Astrocyte (in vitro differentiated cells and primary cell): Measurements from ENCODE around the gene CA12.

ENCODE experiments used
- EZH2 ChIP-seq: IDR thresholded peaks from 2 replicates; pipeline ENCODE4 v1.6.1; 2012; ENCODE audit warnings: mild to moderate bottlenecking, low read length, inconsistent platforms; ENCODE audit not compliant: insufficient read depth
- TF ChIP-seq, protein P1 (sequence below): IDR thresholded peaks from 2 replicates; pipeline ENCODE4 v1.5.1; 2011; ENCODE audit warnings: low read depth, mild to moderate bottlenecking, inconsistent platforms, low read length, moderate library complexity; ENCODE audit not compliant: insufficient read depth

DNA sequence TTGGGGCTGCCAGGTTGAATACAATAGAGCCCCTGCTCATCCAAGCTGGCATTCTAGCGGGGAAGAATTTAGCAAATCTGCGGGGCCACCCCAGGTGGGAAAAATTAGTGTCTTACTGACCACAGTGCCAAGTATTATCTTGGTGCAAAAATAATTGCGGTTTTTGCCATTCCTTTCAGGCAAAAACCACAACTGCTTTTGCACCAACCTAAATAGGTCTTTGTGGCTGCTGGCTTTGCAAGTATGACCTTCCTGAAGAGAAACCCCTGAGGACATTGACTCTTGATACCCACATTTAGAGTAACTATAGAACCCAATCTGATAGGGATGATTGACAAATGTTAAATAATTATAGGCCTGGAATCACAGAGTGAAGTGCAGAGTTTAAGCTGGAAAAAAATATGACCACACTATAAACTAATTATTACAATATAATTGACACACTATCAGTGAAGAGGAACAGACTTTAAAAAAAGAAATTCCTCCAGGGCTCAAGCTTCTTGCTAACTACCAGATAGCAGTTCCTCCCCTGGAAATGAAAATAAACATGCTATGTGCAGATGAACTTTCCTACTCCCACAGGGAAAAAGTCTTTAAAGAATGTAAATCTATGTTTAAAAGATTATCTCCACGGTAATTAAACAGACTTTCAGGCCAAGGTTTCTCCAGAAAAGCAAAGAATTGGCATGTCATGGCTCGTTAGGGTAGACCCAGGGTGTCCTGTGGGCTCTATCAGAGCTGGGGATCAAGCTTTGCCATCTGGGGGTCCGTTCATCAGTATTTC lies 34.4 kb downstream of the CA12 start:
- TF ChIP-seq, protein P1, sequence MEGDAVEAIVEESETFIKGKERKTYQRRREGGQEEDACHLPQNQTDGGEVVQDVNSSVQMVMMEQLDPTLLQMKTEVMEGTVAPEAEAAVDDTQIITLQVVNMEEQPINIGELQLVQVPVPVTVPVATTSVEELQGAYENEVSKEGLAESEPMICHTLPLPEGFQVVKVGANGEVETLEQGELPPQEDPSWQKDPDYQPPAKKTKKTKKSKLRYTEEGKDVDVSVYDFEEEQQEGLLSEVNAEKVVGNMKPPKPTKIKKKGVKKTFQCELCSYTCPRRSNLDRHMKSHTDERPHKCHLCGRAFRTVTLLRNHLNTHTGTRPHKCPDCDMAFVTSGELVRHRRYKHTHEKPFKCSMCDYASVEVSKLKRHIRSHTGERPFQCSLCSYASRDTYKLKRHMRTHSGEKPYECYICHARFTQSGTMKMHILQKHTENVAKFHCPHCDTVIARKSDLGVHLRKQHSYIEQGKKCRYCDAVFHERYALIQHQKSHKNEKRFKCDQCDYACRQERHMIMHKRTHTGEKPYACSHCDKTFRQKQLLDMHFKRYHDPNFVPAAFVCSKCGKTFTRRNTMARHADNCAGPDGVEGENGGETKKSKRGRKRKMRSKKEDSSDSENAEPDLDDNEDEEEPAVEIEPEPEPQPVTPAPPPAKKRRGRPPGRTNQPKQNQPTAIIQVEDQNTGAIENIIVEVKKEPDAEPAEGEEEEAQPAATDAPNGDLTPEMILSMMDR, result no peak
- TF ChIP-seq EZH2, result no peak
